Endothelial cell of coronary artery (primary cell): ENCODE data around the gene MEOX2. TPM values are rescaled to one million over a fixed set of nuclear protein-coding genes. Genes with fewer than 3 reads are reported as not detected.

ENCODE experiments used
- total RNA-seq: library from RNA; depleted of rRNA; stranded (reverse); fragments of >200 nt; gene quantifications from 2 replicates; pipeline ENCODE4 v1.2.3, GENCODE V29; 2014

Gene MEOX2
- under 0.01 TPM in 1 of 2 replicates, not detected in the other for total RNA-seq

GRCh38 chr7:15686295-15686956, at the start of gene MEOX2:
Gene MEOX2, minus strand, starts transcription at chr7:15686683. Its CDS starts 281 bp downstream, at chr7:15686402.

GRCh38 chr7:15561835-15562234, 124.6 kb downstream of the MEOX2 start, which contains the start of gene AGMO:
Gene AGMO, minus strand, starts transcription at chr7:15562015.

Other genes starting within 250 kb of the MEOX2 start
- not detected in 2 replicates for gene AGMO, start 124.7 kb downstream of the MEOX2 start, total RNA-seq